ENCODE measurements around the gene CNTNAP2.

DNA sequence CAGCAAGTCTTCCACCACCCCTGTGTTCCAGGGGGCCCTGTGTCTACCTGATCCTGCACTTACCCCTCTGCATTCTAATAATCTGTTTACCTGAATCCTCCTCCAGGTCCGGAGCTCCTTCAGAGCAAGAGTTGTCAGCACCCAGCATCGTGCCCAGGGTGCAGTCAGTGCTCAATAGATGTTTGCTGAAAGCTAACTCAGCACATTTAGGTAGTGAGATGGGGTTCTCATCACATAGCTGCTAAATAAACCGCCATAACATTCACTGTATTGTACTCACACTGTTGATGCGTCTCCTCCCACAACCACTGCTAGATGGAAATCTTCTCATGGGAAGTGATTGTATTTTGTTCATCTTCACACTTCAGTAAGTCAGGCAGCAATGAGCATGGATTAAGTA lies 2097.5 kb downstream of the CNTNAP2 start:
- TF ChIP-seq, protein P1, sequence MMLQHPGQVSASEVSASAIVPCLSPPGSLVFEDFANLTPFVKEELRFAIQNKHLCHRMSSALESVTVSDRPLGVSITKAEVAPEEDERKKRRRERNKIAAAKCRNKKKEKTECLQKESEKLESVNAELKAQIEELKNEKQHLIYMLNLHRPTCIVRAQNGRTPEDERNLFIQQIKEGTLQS (IDR thresholded peaks at IDR 0.05) = no peak
- no peak for TF ChIP-seq YY1 (IDR thresholded peaks at IDR 0.05)
